Measurements from ENCODE around the gene KLHL3. TPM values are rescaled to one million over a fixed set of nuclear protein-coding genes. Genes with fewer than 3 reads are reported as not detected.

KLHL3 gene
- total and polyA plus RNA-seq, 9 of the 15 experiments (the other 6 are each of a cell fraction or from before 2014, with no cell fraction given) = under 0.01 to 1.5 (median 0.22) TPM

- WGBS (ENCODE audit: insufficient coverage, low coverage, missing lambda C conversion rate) = 0% methylated on average over 5 of the region's 5 CpGs
Measured at GRCh38 chr5:137710086-137710485, 25.8 kb downstream of the KLHL3 start.

GRCh38 chr5:137708796-137709559 is 26.9 kb downstream of the KLHL3 start:
- H3K4me2 ChIP-seq (ENCODE audit: insufficient read depth, low read length) = no peak overlapping the region
- FAIRE-seq (no peak), ATAC-seq (no peak), DNase-seq (ENCODE audit: extremely low read depth in 1 of 4, low spot score in 3 of 4) (no peak)
- no peaks in the 10 kb centered on the region for H3K9me3 ChIP-seq (replicated peaks; ENCODE audit: control insufficient read depth, insufficient read depth, low read depth, low read length)
- no peak overlapping the region for H2AFZ ChIP-seq (ENCODE audit: low read depth, low read length)
- POLR2A ChIA-PET = interaction anchor here (0.6 kb wide), 1 partner anchor 607 kb away, joined by 3 read pairs; no protein-coding TSS in a partner anchor
- intact Hi-C loops (cut with micrococcal nuclease) = no loop called here
- no TSS peak for BruUV-seq (replicated peaks)
- no peaks in the 10 kb centered on the region for H3K4me1 ChIP-seq (replicated peaks in 1 of 2; ENCODE audit: control insufficient read depth in 2 of 2, insufficient read depth in 2 of 2, low read length in 2 of 2)
- H4K20me1 ChIP-seq (replicated peaks; ENCODE audit: control insufficient read depth, insufficient read depth, low read length) = no peaks in the 10 kb centered on the region
- CTCF ChIA-PET (ENCODE audit: low intra/inter-chr PET ratio) = no interaction called here
- no peaks in the 10 kb centered on the region for H3K79me2 ChIP-seq (ENCODE audit: control insufficient read depth, insufficient read depth, low read length)
- H3K9me1 ChIP-seq (ENCODE audit: control insufficient read depth, insufficient read depth, low read length) = no peaks in the 10 kb centered on the region
- no peak overlapping the region for H3K27ac ChIP-seq (ENCODE audit: extremely low read depth, low read depth, low read length)
- WGBS (ENCODE audit: insufficient coverage, low coverage, missing lambda C conversion rate) = 0% methylated on average over 3 of the region's 3 CpGs
- no peak overlapping the region for H3K9ac ChIP-seq (ENCODE audit: insufficient read depth in 1 of 2, low read depth in 2 of 2, low read length in 2 of 2)
- no peak overlapping the region for H3K4me3 ChIP-seq
- in situ Hi-C loops (cut with MboI) = no loop called here
- no peaks in the 10 kb centered on the region for H3K27me3 ChIP-seq (ENCODE audit: control insufficient read depth in 2 of 2, insufficient read depth in 2 of 2, low read length in 2 of 2)
- no peaks in the 10 kb centered on the region for H3K36me3 ChIP-seq (ENCODE audit: control insufficient read depth, insufficient read depth, low read length)
- TF ChIP-seq TEAD4 (IDR thresholded peaks at IDR 0.05; ENCODE audit: low read length) = no peak
- no peak for TF ChIP-seq TEAD4 (CRISPR knock-in tag; IDR thresholded peaks at IDR 0.05; ENCODE audit: borderline replicate concordance)
- no peak for TF ChIP-seq POLR2H (tag; IDR thresholded peaks at IDR 0.05; ENCODE audit: low read depth)
- TF ChIP-seq, protein P1, sequence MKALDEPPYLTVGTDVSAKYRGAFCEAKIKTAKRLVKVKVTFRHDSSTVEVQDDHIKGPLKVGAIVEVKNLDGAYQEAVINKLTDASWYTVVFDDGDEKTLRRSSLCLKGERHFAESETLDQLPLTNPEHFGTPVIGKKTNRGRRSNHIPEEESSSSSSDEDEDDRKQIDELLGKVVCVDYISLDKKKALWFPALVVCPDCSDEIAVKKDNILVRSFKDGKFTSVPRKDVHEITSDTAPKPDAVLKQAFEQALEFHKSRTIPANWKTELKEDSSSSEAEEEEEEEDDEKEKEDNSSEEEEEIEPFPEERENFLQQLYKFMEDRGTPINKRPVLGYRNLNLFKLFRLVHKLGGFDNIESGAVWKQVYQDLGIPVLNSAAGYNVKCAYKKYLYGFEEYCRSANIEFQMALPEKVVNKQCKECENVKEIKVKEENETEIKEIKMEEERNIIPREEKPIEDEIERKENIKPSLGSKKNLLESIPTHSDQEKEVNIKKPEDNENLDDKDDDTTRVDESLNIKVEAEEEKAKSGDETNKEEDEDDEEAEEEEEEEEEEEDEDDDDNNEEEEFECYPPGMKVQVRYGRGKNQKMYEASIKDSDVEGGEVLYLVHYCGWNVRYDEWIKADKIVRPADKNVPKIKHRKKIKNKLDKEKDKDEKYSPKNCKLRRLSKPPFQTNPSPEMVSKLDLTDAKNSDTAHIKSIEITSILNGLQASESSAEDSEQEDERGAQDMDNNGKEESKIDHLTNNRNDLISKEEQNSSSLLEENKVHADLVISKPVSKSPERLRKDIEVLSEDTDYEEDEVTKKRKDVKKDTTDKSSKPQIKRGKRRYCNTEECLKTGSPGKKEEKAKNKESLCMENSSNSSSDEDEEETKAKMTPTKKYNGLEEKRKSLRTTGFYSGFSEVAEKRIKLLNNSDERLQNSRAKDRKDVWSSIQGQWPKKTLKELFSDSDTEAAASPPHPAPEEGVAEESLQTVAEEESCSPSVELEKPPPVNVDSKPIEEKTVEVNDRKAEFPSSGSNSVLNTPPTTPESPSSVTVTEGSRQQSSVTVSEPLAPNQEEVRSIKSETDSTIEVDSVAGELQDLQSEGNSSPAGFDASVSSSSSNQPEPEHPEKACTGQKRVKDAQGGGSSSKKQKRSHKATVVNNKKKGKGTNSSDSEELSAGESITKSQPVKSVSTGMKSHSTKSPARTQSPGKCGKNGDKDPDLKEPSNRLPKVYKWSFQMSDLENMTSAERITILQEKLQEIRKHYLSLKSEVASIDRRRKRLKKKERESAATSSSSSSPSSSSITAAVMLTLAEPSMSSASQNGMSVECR (CRISPR knock-in tag; IDR thresholded peaks at IDR 0.05) = no peak
- TF ChIP-seq TGIF2 (CRISPR knock-in tag; IDR thresholded peaks at IDR 0.05) = no peak
- TF ChIP-seq ZNF197 (CRISPR knock-in tag; IDR thresholded peaks at IDR 0.05; ENCODE audit: low read depth) = no peak
- TF ChIP-seq ZNF668 (CRISPR knock-in tag; IDR thresholded peaks at IDR 0.05) = no peak

More at GRCh38 chr5:137710086-137710485, 25.8 kb downstream of the KLHL3 start:
- intact Hi-C loops (cut with micrococcal nuclease) (no loop called here), in situ Hi-C loops (cut with MboI) (no loop called here)
- FAIRE-seq (no peak), ATAC-seq (no peak), DNase-seq (ENCODE audit: extremely low read depth in 1 of 4, low spot score in 3 of 4) (no peak)
- ChIA-PET CTCF (ENCODE audit: low intra/inter-chr PET ratio) (no interaction called here), POLR2A (no interaction called here)
- Histone ChIP-seq H2AFZ (ENCODE audit: low read depth, low read length) (no peak overlapping the region), H3K9ac (ENCODE audit: insufficient read depth in 1 of 2, low read depth in 2 of 2, low read length in 2 of 2) (no peak overlapping the region), H3K4me2 (ENCODE audit: insufficient read depth, low read length) (no peak overlapping the region), H3K79me2 (ENCODE audit: control insufficient read depth, insufficient read depth, low read length) (no peaks in the 10 kb centered on the region), H3K4me3 (no peak overlapping the region), H3K36me3 (ENCODE audit: control insufficient read depth, insufficient read depth, low read length) (no peaks in the 10 kb centered on the region), H3K27me3 (ENCODE audit: control insufficient read depth in 2 of 2, insufficient read depth in 2 of 2, low read length in 2 of 2) (no peaks in the 10 kb centered on the region), H3K9me3 (replicated peaks; ENCODE audit: control insufficient read depth, insufficient read depth, low read depth, low read length) (no peaks in the 10 kb centered on the region), H4K20me1 (replicated peaks; ENCODE audit: control insufficient read depth, insufficient read depth, low read length) (no peaks in the 10 kb centered on the region), H3K4me1 (replicated peaks in 1 of 2; ENCODE audit: control insufficient read depth in 2 of 2, insufficient read depth in 2 of 2, low read length in 2 of 2) (no peaks in the 10 kb centered on the region), H3K27ac (ENCODE audit: extremely low read depth, low read depth, low read length) (no peak overlapping the region), H3K9me1 (ENCODE audit: control insufficient read depth, insufficient read depth, low read length) (no peaks in the 10 kb centered on the region)
- no TSS peak for BruUV-seq (replicated peaks)
- no peak for TF ChIP-seq ZNF57 (CRISPR knock-in tag; IDR thresholded peaks at IDR 0.05)
- no peak for TF ChIP-seq MTF1 (CRISPR knock-in tag; IDR thresholded peaks at IDR 0.05; ENCODE audit: borderline replicate concordance)
- TF ChIP-seq ZNF146 (CRISPR knock-in tag; IDR thresholded peaks at IDR 0.05; ENCODE audit: unreplicated experiment) = no peak
- TF ChIP-seq, protein P2, sequence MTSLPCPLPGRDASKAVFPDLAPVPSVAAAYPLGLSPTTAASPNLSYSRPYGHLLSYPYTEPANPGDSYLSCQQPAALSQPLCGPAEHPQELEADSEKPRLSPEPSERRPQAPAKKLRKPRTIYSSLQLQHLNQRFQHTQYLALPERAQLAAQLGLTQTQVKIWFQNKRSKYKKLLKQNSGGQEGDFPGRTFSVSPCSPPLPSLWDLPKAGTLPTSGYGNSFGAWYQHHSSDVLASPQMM (CRISPR knock-in tag; IDR thresholded peaks at IDR 0.05) = no peak
- no peak for TF ChIP-seq POLR2AphosphoS5 (IDR thresholded peaks at IDR 0.05; ENCODE audit: control insufficient read depth, insufficient read depth, low read depth, low read length)
- TF ChIP-seq HDGF (IDR thresholded peaks at IDR 0.05) = no peak
- no peak for TF ChIP-seq TOE1 (IDR thresholded peaks at IDR 0.05; ENCODE audit: borderline replicate concordance)
- TF ChIP-seq TOE1 (CRISPR knock-in tag; IDR thresholded peaks at IDR 0.05; ENCODE audit: borderline replicate concordance, low read depth) = no peak
